ENCODE measurements around the gene CLCN6. TPM values are rescaled to one million over a fixed set of nuclear protein-coding genes. Genes with fewer than 3 reads are reported as not detected.

The CLCN6 gene
- polyA plus RNA-seq, 4 donors = 13.3 to 28.8 (median 20.7) TPM

- DNase-seq (ENCODE audit: low read depth in 4 of 4, low spot score in 2 of 4) = no peak
Observed at GRCh38 chr1:11822091-11822490, 16.1 kb downstream of the CLCN6 start.

GRCh38 chr1:11823366-11824137 is 17.6 kb downstream of the CLCN6 start:
- no peak for DNase-seq (ENCODE audit: low read depth in 4 of 4, low spot score in 2 of 4)

- no peak for DNase-seq (ENCODE audit: low read depth in 4 of 4, low spot score in 2 of 4)
Observed at GRCh38 chr1:11825131-11825530, 19.1 kb downstream of the CLCN6 start.

GRCh38 chr1:11826946-11827345 is 21.0 kb downstream of the CLCN6 start:
- no peak for DNase-seq (ENCODE audit: low read depth in 4 of 4, low spot score in 2 of 4)

- DNase-seq (ENCODE audit: low read depth in 4 of 4, low spot score in 2 of 4) = no peak
Observed at GRCh38 chr1:11828511-11828910, 22.5 kb downstream of the CLCN6 start.

- DNase-seq (ENCODE audit: low read depth in 4 of 4, low spot score in 2 of 4) = no peak
Observed at GRCh38 chr1:11831945-11832725, 26.1 kb downstream of the CLCN6 start.

GRCh38 chr1:11833497-11833896 is 27.5 kb downstream of the CLCN6 start:
- no peak for DNase-seq (ENCODE audit: low read depth in 4 of 4, low spot score in 2 of 4)

- DNase-seq (ENCODE audit: low read depth in 4 of 4, low spot score in 2 of 4) = no peak
Observed at GRCh38 chr1:11833900-11834299, 27.9 kb downstream of the CLCN6 start.

- no peak for DNase-seq (ENCODE audit: low read depth in 4 of 4, low spot score in 2 of 4)
Observed at GRCh38 chr1:11835441-11836225, 29.6 kb downstream of the CLCN6 start.

- no peak for DNase-seq (ENCODE audit: low read depth in 4 of 4, low spot score in 2 of 4)
Observed at GRCh38 chr1:11836955-11837766, 31.2 kb downstream of the CLCN6 start.

GRCh38 chr1:11837767-11838348 is 31.9 kb downstream of the CLCN6 start:
- DNase-seq (ENCODE audit: low read depth in 4 of 4, low spot score in 2 of 4) = no peak

GRCh38 chr1:11838349-11839272 is 32.6 kb downstream of the CLCN6 start:
- peak in 3 of 4 donors; percentile 11 to 31 (median 21) for DNase-seq (ENCODE audit: low read depth in 4 of 4, low spot score in 2 of 4)

GRCh38 chr1:11839727-11840705 is 34.0 kb downstream of the CLCN6 start:
- no peak for DNase-seq (ENCODE audit: low read depth in 4 of 4, low spot score in 2 of 4)

GRCh38 chr1:11841245-11842153 is 35.5 kb downstream of the CLCN6 start:
- DNase-seq (ENCODE audit: low read depth in 4 of 4, low spot score in 2 of 4) = no peak

GRCh38 chr1:11842154-11843041 is 36.4 kb downstream of the CLCN6 start:
- DNase-seq (ENCODE audit: low read depth in 4 of 4, low spot score in 2 of 4) = peak in 1 of 4 donors; percentile 18
